Vagina (tissue), 2 donors: ENCODE measurements around the gene VWA5A.

Source experiments
- CTCF ChIP-seq, 3 experiments: fragments of 450-650 bp in 2 of 3; fragments of 200-600 bp in 1 of 3; sonication (generic) in 1 of 3; IDR thresholded peaks; one replicate each; pipeline ENCODE4 v1.5.1; 2017 to 2019; ENCODE audit warnings: antibody characterized with exemption in 3 of 3, mild to moderate bottlenecking in 2 of 3, moderate library complexity in 2 of 3
- POLR2A ChIP-seq, 2 donors: fragments of 450-650 bp; IDR thresholded peaks; one replicate each; pipeline ENCODE4 v1.6.1; 2017; ENCODE audit warnings: antibody characterized with exemption in 2 of 2, mild to moderate bottlenecking in 2 of 2, moderate library complexity in 2 of 2

GRCh38 chr11:124101737-124102136 is 13.5 kb upstream of the VWA5A start:
- TF ChIP-seq POLR2A (IDR thresholded peaks at IDR 0.05) (no peak), CTCF (IDR thresholded peaks at IDR 0.05) (no peak)
